Right ventricle myocardium inferior (tissue), 1 donor: Measurements from ENCODE around the gene UBQLN1. TPM values are rescaled to one million over a fixed set of nuclear protein-coding genes. Genes with fewer than 3 reads are reported as not detected.

Experiments used
- ATAC-seq: fragments of 200-7000 bp; cut with Tn5 transposase; one replicate; pipeline ENCODE4 v1.9.1; 2020; ENCODE audit warnings: mild to moderate bottlenecking, moderate library complexity
- DNase-seq: peaks from one replicate; pipeline ENCODE4 v3.0.0; 2021; ENCODE audit errors: missing footprints
- intact Hi-C: fragments of 100-400 bp; cut with DNase I; formaldehyde crosslinking; loops from one replicate; pipeline ENCODE4 v1.11.0; 2022
- total RNA-seq: library from RNA; stranded (reverse); fragmentation: NEBNext Ultra II Directional; extraction: Animal tissue kit (Norgen Biotek cat#: 25700); gene quantifications from one replicate; pipeline ENCODE4 v1.2.1, GENCODE V29; 2021
- donor health status: DM: no; HTN: yes; CAD: no; lungs with severe emphysema.

UBQLN1 gene
- total RNA-seq, 1 donor from 2014 or later, result 78.7 TPM

DNA sequence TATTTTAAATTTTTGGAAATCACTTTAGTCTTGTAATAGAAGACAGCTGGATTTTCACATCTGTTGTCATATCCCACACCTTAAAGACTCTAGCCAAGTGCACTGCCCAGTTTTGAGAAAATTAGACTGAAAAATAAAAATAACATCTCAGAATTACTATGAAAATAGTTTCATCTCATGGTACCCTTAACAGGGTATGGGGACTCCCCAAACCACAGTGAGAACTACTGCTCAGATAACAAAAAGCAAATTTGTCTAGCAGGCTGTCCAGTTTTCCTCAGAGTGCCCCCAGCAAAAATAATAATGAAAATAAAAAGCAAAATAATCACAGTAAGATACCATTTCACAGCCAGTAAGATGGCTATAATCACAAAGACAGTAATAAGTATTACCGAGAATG lies 6.5 kb downstream of the UBQLN1 start:
- no peak for DNase-seq
- intact Hi-C loops, result loop anchor here (10.0 kb wide), 1 partner anchor 466 kb away; no protein-coding TSS in a partner anchor
- ATAC-seq, result no peak

DNA sequence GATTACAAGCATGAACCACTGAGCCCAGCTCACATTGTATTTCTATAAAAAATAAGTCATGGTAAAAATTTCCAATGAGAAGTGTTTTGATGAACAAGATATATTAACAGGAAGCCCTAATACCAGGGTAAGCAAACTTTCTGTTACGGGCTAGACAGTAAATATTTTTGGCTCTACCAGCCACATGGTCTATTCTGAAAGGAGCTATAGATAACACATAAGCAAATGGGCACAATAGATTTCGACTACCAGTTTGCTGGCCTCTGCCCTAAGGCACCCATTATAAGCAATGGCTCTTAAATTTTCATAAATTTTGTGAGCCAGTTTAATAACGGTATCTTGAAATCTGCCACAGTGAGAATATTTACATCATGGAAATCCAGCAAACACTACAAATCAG lies 8.1 kb downstream of the UBQLN1 start:
- DNase-seq (no peak), ATAC-seq (no peak)
- intact Hi-C loops, result loop anchor here (10.0 kb wide), 1 partner anchor 465 kb away; no protein-coding TSS in a partner anchor

DNA sequence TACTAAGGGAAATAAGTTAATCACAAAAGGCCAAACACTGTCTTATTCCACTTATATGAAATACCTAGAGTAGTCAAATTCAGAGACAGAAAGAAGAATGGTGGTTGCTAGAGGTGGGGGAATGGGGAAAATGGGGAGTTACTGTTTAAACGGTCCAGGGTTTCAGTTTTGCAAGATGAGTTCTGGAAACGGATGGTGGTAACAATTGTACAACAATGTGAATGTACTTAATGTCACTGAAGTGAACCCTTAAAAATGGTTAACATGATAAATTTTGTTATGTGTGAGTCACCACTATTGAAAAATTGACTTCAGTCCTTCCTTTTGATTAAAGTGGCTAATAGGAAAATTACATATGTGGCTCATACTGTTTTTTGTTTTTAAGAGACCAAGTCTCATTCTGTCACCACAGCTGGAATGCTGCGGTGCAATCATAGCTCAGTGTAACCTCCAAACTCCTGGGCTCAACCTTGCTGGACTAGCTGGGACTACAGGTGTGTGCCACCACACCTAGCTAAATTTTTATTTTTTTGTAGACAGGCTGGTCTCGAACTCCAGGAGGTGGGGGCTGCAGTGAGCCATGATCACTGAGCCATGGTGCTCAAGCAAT lies 8.7 kb downstream of the UBQLN1 start:
- intact Hi-C loops, result no loop called here
- ATAC-seq (no peak), DNase-seq (no peak)

DNA sequence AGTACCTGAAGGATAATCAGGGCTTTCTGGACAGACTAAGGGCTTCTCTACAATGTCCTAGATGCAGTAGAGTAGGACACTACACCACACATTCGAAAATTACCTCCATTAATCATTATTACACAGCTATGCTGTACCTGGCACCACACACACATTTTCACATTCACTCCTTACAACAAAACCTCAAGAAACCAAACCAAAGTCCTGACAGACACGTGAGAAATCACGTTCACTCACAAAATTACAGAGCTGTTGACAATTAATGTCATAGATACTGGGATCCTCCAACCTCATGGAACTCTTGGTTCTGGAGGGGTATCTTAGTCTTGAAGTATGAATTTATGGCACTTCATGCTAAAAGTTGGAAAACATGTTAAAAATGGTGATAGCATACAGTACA lies 16.3 kb downstream of the UBQLN1 start:
- intact Hi-C loops, result loop anchor here (5.0 kb wide), 1 partner anchor 34 kb away; no protein-coding TSS in a partner anchor
- no peak for DNase-seq
- no peak for ATAC-seq

DNA sequence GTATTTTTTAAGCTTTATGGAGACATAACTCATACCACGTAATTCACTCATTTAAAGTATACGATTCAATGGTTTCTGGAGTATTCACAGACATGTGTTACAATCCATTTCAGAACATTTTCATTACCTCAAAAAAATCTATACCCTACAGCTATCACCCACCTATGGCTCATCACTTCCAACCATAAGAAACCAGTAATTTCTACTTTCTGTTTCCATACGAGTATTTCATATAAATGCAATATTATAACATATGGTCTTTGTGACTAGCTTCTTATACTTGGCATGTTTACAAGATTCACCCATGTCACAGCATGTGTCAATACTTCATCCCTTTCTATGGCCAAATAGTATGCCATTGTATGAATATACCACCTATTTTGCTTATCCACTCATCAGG lies 18.8 kb downstream of the UBQLN1 start:
- ATAC-seq (no peak), DNase-seq (no peak)
- intact Hi-C loops, result no loop called here

DNA sequence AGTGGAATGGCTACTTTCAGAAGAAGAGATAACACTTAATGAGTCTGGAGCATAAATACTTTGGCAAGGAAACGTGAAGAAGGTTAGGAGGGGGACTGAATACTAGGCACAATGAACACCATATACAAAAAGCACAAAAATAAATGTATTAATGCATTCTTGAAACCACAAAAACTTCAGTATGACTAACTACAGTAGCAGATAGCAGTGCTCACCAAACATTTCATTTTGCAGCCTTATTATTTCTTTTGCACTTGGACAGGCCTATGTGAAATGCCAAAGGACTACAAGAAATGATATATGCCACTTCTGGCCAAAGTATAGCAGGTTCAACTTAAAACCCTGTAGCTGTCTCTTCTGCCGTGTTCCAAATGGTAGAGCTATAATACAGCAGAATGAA lies 26.3 kb downstream of the UBQLN1 start:
- intact Hi-C loops, result no loop called here
- DNase-seq (no peak), ATAC-seq (no peak)

DNA sequence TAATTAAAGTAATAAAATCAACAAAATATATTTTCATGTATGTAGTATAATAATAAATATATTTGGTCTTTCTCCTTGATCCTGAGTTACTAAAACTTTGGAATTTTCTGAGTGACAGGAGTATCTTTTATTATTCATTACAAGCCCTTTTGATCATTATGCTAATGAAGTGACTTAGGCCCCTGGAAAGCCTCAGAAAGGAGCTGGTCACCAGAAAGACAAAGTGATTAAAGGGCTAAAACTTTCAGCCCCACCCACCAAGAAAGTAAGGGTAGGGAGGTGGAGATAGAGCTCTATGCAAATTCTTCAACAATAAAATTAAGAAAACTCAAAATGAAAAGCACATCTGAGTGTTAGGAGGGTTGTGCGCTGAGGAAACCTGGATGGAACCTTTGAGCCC lies 27.5 kb downstream of the UBQLN1 start:
- ATAC-seq, result no peak
- no peak for DNase-seq
- intact Hi-C loops, result no loop called here

DNA sequence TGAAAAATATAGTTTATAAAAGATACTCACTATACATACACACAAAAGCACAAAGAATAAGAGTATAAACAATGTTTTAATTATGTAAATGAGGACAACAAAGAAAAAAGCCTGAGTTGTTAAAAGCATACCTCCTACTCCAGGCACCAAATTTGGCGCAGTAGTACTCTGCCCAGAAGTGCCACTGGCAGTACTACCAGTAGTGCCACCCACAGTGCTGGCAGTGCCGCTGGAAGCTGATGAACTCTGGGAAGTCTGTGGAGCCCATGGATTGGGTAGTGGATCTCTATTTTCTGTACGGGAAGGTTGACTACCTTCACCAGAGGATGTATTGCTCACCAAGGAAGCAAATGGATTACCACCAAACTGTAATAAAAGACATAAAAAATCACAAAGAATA lies 30.2 kb downstream of the UBQLN1 start:
- DNase-seq (no peak), ATAC-seq (no peak)
- intact Hi-C loops, result no loop called here

DNA sequence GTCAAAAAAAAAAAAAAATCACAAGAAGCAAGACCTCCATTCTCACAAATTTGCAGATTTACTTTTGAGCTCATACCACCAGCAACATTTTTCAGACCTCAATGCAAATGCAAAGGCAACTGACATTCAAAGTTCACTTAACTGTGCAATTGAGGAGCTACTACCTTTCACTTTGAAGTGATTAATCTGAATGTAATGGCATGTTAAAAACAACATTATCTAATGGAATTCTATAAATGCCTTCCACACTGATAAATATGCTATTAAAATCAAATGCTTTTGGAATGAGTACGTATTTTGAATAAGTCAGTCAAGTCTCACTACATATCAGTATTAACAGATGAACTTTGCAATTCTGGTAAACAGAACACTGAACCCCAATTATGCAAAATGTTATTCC lies 32.3 kb downstream of the UBQLN1 start:
- no peak for ATAC-seq
- no peak for DNase-seq
- intact Hi-C loops, result no loop called here

DNA sequence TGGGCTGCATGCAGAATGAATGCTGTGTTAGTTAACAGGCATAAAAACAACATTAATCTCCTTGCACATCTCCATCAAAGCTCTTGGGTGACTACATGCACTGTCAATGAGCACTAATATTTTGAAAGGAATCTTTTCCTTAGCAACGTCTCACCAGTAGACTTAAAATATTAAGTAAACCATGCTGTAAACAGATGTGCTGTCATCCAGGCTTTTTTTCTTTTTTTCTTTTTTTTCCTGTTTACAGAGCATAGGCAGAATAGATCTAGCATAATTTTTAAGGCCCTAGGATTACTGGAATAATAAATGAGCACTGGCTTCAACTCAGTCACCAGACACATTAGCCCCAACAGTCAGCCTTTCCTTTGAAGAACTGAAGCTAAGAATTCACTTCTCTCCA lies 36.3 kb downstream of the UBQLN1 start:
- DNase-seq, result no peak
- no peak for ATAC-seq
- intact Hi-C loops, result no loop called here

DNA sequence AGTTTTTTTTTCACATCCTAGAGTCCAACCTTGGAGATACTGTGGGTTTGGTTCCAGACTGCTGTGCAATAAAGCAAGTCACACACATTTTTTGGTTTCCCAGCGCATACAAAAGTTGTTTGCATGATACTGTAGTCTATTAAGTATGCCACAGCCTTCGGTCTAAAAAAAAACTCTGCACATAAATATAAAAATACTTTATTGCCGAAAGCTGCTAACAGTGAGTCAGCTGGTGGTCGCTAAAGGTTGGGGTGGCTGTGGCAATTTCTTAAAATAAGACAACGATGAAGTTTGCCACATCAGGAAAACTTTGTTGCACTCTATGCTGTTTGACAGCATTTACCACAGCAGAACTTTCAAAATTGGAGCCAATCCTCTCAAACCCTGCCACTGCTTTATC lies 37.4 kb downstream of the UBQLN1 start:
- ATAC-seq (no peak), DNase-seq (no peak)
- intact Hi-C loops, result no loop called here

DNA sequence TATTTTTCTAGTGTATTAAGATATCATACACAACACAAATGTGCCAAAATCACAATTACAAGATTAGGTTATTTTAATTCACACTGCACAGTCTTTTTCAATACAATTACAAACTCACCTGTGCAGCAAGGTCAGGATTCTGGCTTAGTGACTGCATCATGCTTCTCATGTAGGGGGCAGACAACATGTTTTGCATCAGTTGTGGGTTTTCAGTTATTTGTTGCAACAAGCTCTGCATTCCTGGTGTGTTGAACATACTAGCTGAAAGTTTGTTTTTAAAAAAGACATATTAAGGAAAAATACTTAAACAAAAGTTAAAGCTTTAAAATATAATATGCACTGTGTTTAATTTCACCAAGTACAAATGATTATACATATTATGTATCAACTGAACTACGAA lies 38.7 kb downstream of the UBQLN1 start:
- DNase-seq (no peak), ATAC-seq (no peak)
- intact Hi-C loops, result no loop called here

DNA sequence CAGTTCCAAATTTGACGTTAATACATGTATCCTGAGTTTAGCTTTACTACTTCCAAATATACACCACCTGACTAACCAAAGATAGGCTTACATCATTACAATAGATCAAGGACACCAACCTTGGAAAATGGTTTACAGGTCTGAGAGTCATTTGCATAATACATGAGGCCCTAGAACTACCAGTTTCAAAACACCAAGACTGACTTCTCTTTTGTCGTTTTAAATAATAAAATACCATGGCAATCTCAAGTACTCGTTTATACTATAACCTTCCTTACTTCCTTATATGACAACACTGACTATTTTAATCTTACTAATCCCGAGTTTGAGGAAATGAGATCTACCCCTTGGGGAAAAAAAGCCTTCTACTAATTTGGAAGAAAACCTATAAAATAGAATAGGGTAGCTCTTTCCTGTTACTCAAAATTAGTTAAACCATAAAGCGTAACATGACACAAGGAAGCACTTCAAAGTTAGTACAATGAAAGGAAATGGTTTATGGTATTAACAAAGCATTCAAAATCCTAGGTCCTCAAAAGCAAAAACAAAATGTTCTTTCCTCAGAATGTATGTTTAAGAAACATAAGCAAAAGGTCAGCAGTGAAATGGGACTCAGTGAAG lies 42.1 kb downstream of the UBQLN1 start:
- intact Hi-C loops, result no loop called here
- ATAC-seq (no peak), DNase-seq (no peak)

DNA sequence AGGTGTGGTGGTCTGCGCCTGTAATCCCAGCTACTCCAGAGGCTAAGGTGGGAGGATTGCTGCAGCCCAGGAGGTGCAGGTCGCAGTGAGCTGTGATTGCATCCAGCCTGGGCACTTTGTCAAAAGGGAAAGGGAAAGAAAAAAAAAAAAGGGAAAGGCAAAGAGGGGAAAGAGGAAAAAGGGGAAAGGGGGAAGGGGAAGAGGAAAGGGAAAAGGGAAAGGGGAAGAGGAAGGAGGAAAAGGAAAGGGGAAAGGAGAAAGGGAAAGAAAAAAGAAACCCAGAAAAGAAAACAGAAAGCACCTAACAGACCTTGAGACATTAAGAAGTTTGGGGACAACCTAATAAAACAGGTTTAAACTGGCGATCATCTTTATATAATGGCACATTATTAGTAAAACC lies 44.8 kb downstream of the UBQLN1 start:
- intact Hi-C loops, result no loop called here

DNA sequence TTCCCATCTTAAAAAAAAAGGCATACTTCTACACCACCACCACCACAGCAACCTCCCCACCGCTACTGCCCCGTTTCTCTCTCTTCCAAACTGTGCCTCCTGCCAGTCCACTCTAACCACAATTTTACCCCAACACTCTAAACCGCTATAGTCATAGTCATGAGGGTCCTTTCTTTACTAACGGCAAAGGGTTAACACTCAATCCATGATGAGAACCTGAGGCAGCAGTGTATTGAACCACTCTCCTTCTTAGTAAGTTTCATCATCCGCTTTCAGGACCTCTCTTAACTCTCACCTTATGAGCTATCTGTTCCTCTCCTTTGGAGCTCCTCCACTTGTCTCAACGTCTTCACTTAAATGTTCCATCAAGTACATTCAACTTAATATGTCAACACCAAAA lies 50.8 kb downstream of the UBQLN1 start:
- DNase-seq, result no peak
- intact Hi-C loops, result loop anchor here (5.0 kb wide), 1 partner anchor 35 kb away; no protein-coding TSS in a partner anchor
- no peak for ATAC-seq

More for the DNA sequence above, 44.8 kb downstream of the UBQLN1 start:
- ATAC-seq (no peak), DNase-seq (no peak)

DNA sequence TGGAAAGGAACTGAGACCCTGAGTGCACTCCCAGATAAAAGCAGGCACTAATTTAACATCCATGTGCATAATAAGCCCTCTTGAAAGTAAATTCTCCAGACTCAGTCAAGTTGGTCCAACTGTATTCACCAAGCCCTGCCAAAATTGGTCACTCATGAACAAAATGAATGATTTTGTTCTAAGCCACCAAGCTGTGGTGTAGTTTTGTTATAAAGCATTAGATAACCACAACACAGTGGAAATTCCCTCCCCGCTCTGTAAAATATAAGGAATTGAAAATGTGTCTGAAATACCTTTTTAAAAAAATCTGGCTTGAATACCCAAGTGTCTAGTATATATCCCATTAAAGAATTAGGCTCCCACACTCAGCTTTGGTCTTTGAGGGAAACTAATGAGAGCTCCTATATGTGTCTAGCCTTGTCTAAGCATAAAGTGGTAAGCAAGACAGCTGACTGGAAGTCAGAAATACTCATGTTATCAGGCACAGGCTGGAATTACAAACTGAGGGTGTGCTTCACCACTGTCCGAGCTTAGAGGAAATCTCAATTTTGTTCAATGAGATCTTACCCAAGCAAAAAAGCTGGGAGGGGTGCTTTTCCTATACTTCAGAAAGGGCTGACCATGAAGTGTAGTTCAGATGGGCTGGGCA lies 51.6 kb downstream of the UBQLN1 start:
- intact Hi-C loops, result loop anchor here (5.0 kb wide), 1 partner anchor 36 kb away; no protein-coding TSS in a partner anchor
- DNase-seq (no peak), ATAC-seq (no peak)

DNA sequence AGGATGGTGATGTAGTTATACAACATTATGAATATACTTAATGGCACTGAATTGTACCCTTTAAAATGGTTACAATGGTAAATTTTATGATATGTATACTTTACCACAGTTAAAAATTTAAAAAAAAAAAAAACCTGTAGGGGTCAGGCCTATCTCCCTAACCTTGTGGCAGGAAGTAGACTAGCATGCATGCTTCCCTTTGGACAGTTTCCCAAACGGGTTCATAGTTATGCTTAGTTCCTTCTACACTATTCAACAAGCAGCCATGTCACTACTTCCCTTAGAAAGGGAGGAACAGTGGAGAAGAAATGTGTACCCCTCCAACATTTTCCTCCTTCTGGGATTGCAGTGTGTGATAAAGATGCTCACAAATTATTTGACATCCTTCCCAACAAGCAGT lies 52.3 kb downstream of the UBQLN1 start:
- ATAC-seq (no peak), DNase-seq (no peak)
- intact Hi-C loops, result loop anchor here (5.0 kb wide), 1 partner anchor 37 kb away; no protein-coding TSS in a partner anchor

DNA sequence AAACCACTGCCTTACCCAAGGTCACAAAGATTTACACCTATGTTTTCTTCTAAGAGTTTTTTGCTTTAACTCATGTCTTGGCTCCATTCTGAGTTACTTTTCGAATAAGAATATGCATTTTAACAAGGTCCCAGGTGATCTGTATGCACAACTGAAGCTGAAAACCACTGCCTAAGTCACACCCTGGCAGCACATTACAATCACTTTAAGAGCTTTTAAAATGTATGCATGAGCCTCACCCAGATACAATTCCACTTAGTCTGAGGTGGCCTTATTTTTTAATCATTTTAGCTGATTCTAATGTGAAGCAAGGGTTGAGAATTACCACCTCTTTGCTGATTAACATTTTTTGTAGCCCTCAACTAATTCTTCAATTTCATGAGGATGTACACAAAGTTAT lies 55.3 kb downstream of the UBQLN1 start:
- intact Hi-C loops, result no loop called here
- DNase-seq (no peak), ATAC-seq (no peak)

DNA sequence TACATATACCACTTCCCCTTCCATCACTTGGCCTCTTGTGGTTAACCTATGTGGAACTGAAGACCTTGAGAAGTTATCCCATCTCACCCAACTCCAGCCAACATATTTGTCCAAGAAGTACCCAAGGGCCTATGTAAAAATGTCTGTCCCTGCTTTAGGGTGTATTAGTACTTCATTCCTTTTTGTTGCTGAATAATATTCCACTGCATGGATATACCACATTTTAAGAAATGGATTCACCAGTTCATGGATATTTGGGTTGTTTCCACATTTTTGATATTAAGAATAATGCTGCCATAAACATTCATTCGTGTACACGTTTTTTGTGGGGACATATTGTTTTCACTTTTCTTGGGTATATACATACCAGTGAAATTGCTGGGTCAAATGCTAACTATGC lies 56.2 kb downstream of the UBQLN1 start:
- DNase-seq (no peak), ATAC-seq (no peak)
- intact Hi-C loops, result no loop called here

DNA sequence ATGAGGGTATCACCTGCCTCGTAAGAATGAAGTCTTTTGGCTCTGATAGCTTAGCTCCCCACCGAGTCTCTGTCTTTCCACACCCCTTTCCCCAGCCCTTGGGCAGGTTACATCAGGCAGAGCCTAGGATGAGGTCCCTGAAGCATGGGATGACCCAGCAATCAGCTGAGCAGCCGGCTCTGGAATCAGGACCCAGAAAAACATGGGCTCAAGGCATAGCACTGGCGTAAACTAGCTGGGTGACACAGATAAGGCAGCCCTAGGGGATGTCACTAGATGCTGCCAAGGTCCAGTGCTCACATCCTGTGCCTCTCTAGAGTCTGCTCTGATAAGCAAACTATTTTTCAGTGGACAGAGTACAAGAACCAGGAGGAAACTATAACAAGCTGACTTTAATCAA lies 58.2 kb downstream of the UBQLN1 start:
- intact Hi-C loops, result loop anchor here (5.0 kb wide), 1 partner anchor 452 kb away; no protein-coding TSS in a partner anchor

More for the DNA sequence above, 58.2 kb downstream of the UBQLN1 start:
- ATAC-seq, result peak; percentile 66
- no peak for DNase-seq
